NB4 (cell line): ENCODE data around the gene SCFD2.

Source experiments
- DNase-seq: peaks from one replicate; pipeline ENCODE4 v3.0.0; 2010; ENCODE audit warnings: low read depth
- H3K4me3 ChIP-seq: one replicate; pipeline ENCODE4 v1.5.1; 2011; ENCODE audit warnings: mild to moderate bottlenecking, low read depth, low read length, moderate library complexity
- MYC ChIP-seq: IDR thresholded peaks from 2 replicates; pipeline ENCODE4 v1.6.1; 2011; ENCODE audit warnings: low read depth, low read length
- POLR2A ChIP-seq: IDR thresholded peaks from 2 replicates; pipeline ENCODE4 v1.6.1; 2011; ENCODE audit warnings: mild to moderate bottlenecking; ENCODE audit not compliant: insufficient read length; ENCODE audit errors: extremely low read depth
- TF ChIP-seq, protein P1 (sequence below): IDR thresholded peaks from one replicate; pipeline ENCODE4 v1.5.1; 2012; ENCODE audit warnings: low read depth, low read length
- TF ChIP-seq, protein P2 (sequence below): IDR thresholded peaks from 2 replicates; pipeline ENCODE4 v1.6.1; 2011; ENCODE audit warnings: low read depth, low read length

SCFD2 gene

GRCh38 chr4:53365121-53365485 lies 758 bp downstream of the SCFD2 start:
- peak overlapping the region; percentile 84 for H3K4me3 ChIP-seq
- TF ChIP-seq, protein P1, sequence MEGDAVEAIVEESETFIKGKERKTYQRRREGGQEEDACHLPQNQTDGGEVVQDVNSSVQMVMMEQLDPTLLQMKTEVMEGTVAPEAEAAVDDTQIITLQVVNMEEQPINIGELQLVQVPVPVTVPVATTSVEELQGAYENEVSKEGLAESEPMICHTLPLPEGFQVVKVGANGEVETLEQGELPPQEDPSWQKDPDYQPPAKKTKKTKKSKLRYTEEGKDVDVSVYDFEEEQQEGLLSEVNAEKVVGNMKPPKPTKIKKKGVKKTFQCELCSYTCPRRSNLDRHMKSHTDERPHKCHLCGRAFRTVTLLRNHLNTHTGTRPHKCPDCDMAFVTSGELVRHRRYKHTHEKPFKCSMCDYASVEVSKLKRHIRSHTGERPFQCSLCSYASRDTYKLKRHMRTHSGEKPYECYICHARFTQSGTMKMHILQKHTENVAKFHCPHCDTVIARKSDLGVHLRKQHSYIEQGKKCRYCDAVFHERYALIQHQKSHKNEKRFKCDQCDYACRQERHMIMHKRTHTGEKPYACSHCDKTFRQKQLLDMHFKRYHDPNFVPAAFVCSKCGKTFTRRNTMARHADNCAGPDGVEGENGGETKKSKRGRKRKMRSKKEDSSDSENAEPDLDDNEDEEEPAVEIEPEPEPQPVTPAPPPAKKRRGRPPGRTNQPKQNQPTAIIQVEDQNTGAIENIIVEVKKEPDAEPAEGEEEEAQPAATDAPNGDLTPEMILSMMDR: no peak
- TF ChIP-seq POLR2A (no peak), MYC (no peak)
- TF ChIP-seq, protein P2, sequence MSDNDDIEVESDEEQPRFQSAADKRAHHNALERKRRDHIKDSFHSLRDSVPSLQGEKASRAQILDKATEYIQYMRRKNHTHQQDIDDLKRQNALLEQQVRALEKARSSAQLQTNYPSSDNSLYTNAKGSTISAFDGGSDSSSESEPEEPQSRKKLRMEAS: no peak
- DNase-seq: peak; percentile 80

DNA sequence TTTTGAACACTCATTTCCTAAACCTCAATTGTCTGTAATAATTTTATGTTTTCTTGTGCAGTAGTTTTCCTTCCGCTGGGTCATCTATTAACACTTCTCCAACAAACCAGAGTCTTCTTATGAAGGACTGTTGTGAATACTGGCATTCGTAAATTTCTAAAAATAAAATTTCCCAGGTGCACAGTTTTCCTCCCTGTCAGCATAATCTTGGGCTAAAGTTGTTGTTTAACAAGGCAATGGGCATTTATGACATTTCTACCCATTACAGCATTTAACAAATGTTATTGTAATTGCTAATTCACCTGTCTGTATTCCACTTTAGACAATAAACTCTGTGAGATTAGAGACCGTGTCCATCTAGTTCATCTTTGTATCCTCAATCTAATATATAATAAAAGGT lies 1.2 kb downstream of the SCFD2 start:
- DNase-seq: no peak
- peak overlapping the region; percentile 84 for H3K4me3 ChIP-seq
- TF ChIP-seq POLR2A (no peak), MYC (no peak)
- TF ChIP-seq, protein P1: no peak
- TF ChIP-seq, protein P2: no peak

- H3K4me3 ChIP-seq: peak overlapping the region; percentile 2
- TF ChIP-seq POLR2A (no peak), MYC (no peak)
- TF ChIP-seq, protein P2: no peak
- TF ChIP-seq, protein P1: no peak
- DNase-seq: no peak
These were observed 3.8 kb downstream of the SCFD2 start for GRCh38 chr4:53362093-53362492.

- TF ChIP-seq, protein P1: no peak
- TF ChIP-seq POLR2A (no peak), MYC (no peak)
- TF ChIP-seq, protein P2: no peak
- no peak overlapping the region for H3K4me3 ChIP-seq
- DNase-seq: no peak
These were observed 4.4 kb downstream of the SCFD2 start for GRCh38 chr4:53361451-53361850.

DNA sequence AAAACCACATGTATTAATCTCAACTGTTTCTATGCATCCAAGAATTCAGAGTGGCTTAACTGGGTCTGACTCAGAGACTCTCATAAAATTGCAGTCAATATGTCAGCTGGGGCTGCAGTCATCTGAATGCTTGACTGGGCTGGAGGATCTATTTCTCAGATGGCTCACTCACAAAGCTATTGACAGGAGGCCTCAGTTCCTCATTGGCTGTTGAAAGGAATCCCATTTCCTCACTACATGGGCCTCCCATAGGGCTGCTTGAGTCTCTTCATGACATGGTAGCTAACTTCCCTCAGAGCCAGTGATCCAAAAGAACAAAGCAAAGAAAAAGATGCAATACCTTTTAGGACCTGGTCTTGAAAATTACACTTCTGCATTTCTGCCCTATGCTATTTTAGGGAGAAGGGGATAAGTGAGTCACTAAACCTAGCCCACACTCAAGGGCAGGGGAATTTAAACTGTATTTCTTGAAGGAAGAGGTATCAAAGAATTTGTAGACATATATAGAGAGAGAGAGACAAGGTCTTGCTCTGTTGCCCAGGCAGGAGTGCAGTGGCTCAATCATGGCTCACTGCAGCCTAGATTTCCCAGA lies 9.8 kb downstream of the SCFD2 start:
- TF ChIP-seq, protein P2: no peak
- no peak for TF ChIP-seq MYC
- H3K4me3 ChIP-seq: no peak overlapping the region
- peak; percentile 43 for DNase-seq

GRCh38 chr4:53354012-53354722 lies 11.7 kb downstream of the SCFD2 start:
- H3K4me3 ChIP-seq: no peak overlapping the region
- TF ChIP-seq, protein P2: no peak
- TF ChIP-seq, protein P1: no peak
- no peak for TF ChIP-seq MYC
- TF ChIP-seq POLR2A: no peak
- DNase-seq: no peak
